H1 (cell line): Measurements from ENCODE around the gene VSNL1. TPM values are rescaled to one million over a fixed set of nuclear protein-coding genes. Genes with fewer than 3 reads are reported as not detected.

Experiments used
- CBX5 ChIP-seq: fragments of 300-800, 300-1000 bp; sonication (generic); IDR thresholded peaks from 2 replicates; pipeline ENCODE4 v1.7.1; 2016; ENCODE audit warnings: antibody characterized with exemption, low read length, low read depth
- CHD7 ChIP-seq: fragments of 300-600 bp; sonication (generic); IDR thresholded peaks from 2 replicates; pipeline ENCODE4 v1.7.1; 2012; ENCODE audit warnings: low read length, moderate library complexity, mild to moderate bottlenecking, inconsistent platforms; ENCODE audit not compliant: insufficient replicate concordance
- EZH2 ChIP-seq: fragments of 200-600 bp; sonication (generic); IDR thresholded peaks from 2 replicates; pipeline ENCODE4 v1.7.1; 2012; ENCODE audit warnings: low read depth, mild to moderate bottlenecking, moderate library complexity, low read length, inconsistent platforms; ENCODE audit not compliant: severe bottlenecking
- HDAC2 ChIP-seq, 2 experiments: fragments of 300-600 bp in 1 of 2; sonication (generic) in 1 of 2; IDR thresholded peaks; 2 replicates each; pipeline ENCODE4 v1.6.1; 2011 to 2012; ENCODE audit warnings: low read depth in 2 of 2, low read length in 2 of 2, mild to moderate bottlenecking in 2 of 2, moderate library complexity in 2 of 2, borderline replicate concordance in 1 of 2, inconsistent platforms in 1 of 2
- MAX ChIP-seq: IDR thresholded peaks from 2 replicates; pipeline ENCODE4 v1.6.1; 2012; ENCODE audit warnings: inconsistent platforms
- SIRT6 ChIP-seq: IDR thresholded peaks from one replicate; pipeline ENCODE4 v1.7.1; 2012; ENCODE audit warnings: low read length, inconsistent platforms
- SRF ChIP-seq: IDR thresholded peaks from 2 replicates; pipeline ENCODE4 v1.6.1; 2011; ENCODE audit warnings: mild to moderate bottlenecking, low read depth, low read length, moderate library complexity
- TCF12 ChIP-seq: IDR thresholded peaks from 2 replicates; pipeline ENCODE4 v1.6.1; 2011; ENCODE audit warnings: low read depth, mild to moderate bottlenecking, low read length
- polyA plus RNA-seq, 7 experiments: library from polyadenylated mRNA; depleted of rRNA in 3 of 7; stranded (reverse) in 5 of 7; unstranded in 2 of 7; fragments of >200 nt in 5 of 7; fragments of 200-250 nt in 2 of 7; gene quantifications; 1 replicate in 5 of 7; 2 replicates in 1 of 7; 4 replicates in 1 of 7; pipeline versions ENCODE4 v1.2.1 to v1.2.3, GENCODE V29; 2011 to 2013; ENCODE audit warnings: missing spikeins in 2 of 7, mixed read lengths in 2 of 7
- total RNA-seq: library from RNA; stranded (reverse); fragmentation: NEBNext Ultra II Directional; extraction: Animal tissue kit (Norgen Biotek cat#: 25700); gene quantifications from 2 replicates; pipeline ENCODE4 v1.2.1, GENCODE V29; 2021

The VSNL1 gene
- total and polyA plus RNA-seq, 2 of the 8 experiments (the other 6 are each of a cell fraction or from before 2014, with no cell fraction given), result 49.4 to 108 TPM

GRCh38 chr2:17587469-17587868 lies 47.0 kb downstream of the VSNL1 start (continued):
- TF ChIP-seq CHD7 (no peak), MAX (no peak), SIRT6 (no peak), HDAC2 (IDR thresholded peaks at IDR 0.05; ENCODE audit: borderline replicate concordance in 1 of 2, low read depth in 2 of 2, low read length in 2 of 2) (no peak), EZH2 (no peak), TCF12 (no peak), SRF (no peak), CBX5 (no peak)
